Epithelial cell of esophagus (primary cell): ENCODE results near the gene ATOSB.
"Not testable (repeated sequence)": the region's sequence is repeated elsewhere in the genome, so short reads cannot be mapped to it uniquely, and the experiment has no call there.

Source experiments
- DNase-seq: peaks from one replicate; pipeline ENCODE4 v3.0.0; 2010; ENCODE audit warnings: low read depth
- H3K4me3 ChIP-seq: 2 replicates; pipeline ENCODE4 v1.5.1; 2011; ENCODE audit warnings: mild to moderate bottlenecking, low read length, control low read depth
- TF ChIP-seq, protein P1 (sequence below): IDR thresholded peaks from 2 replicates; pipeline ENCODE4 v1.5.1; 2011; ENCODE audit warnings: low read depth, mild to moderate bottlenecking, low read length, control low read depth, inconsistent platforms; ENCODE audit not compliant: insufficient read depth; ENCODE audit errors: missing control alignments

The ATOSB gene

GRCh38 chr9:35156781-35157180 lies 41.1 kb upstream of the ATOSB start:
- no peak overlapping the region for H3K4me3 ChIP-seq
- TF ChIP-seq, protein P1, sequence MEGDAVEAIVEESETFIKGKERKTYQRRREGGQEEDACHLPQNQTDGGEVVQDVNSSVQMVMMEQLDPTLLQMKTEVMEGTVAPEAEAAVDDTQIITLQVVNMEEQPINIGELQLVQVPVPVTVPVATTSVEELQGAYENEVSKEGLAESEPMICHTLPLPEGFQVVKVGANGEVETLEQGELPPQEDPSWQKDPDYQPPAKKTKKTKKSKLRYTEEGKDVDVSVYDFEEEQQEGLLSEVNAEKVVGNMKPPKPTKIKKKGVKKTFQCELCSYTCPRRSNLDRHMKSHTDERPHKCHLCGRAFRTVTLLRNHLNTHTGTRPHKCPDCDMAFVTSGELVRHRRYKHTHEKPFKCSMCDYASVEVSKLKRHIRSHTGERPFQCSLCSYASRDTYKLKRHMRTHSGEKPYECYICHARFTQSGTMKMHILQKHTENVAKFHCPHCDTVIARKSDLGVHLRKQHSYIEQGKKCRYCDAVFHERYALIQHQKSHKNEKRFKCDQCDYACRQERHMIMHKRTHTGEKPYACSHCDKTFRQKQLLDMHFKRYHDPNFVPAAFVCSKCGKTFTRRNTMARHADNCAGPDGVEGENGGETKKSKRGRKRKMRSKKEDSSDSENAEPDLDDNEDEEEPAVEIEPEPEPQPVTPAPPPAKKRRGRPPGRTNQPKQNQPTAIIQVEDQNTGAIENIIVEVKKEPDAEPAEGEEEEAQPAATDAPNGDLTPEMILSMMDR, result no peak
- DNase-seq, result no peak

- TF ChIP-seq, protein P1, result no peak
- H3K4me3 ChIP-seq, result no peak overlapping the region
- peak; percentile 48 for DNase-seq
Measured at GRCh38 chr9:35152926-35153325, 37.3 kb upstream of the ATOSB start.

DNA sequence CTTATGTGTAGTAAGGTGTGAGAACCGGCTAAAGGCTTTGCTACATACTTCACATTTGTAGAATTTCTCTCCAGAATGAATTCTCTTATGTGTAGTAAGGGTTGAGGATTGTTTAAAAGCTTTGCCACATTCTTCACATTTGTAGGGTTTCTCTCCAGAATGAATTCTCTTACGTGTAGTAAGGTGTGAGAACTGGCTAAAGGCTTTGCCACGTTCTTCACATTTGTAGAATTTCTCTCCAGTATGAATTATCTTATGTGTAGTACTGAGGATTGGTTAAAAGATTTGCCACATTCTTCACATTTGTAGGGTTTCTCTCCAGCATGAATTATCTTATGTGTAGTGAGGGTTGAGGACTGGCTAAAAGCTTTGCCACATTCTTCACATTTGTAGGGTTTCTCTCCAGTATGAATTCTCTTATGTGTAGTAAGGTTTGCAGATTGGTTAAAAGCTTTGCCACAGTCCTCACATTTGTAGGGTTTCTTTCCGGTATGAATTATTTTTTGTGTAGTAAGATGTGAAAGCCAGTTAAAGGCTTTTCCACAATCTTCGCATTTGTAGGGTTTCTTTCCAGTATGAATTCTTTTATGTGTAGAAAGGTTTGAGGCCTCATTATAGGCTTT lies 32.4 kb upstream of the ATOSB start:
- DNase-seq, result not testable (repeated sequence)

DNA sequence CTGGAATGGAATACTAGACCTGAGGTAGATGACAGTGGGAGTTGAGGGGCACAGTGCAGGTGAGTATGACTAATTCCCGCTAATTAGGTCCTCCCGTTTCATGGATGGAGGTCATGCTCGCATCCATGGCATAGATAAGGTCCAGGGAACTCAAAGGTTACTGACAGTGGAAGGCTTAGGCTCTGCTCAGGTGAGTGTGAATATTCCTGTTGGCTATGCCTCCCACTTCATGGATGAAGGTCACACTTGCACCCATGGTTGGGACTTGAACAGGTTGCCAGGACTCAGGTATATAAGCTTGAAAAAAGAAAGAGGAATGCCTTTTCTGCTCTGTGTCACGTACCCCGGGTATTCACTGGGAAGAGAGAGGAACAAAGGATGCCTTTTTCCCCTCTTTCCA lies 26.4 kb upstream of the ATOSB start:
- no peak for DNase-seq
- TF ChIP-seq, protein P1, result no peak
- no peak overlapping the region for H3K4me3 ChIP-seq

More for the DNA sequence above, 32.4 kb upstream of the ATOSB start:
- H3K4me3 ChIP-seq, result not testable (repeated sequence)

DNA sequence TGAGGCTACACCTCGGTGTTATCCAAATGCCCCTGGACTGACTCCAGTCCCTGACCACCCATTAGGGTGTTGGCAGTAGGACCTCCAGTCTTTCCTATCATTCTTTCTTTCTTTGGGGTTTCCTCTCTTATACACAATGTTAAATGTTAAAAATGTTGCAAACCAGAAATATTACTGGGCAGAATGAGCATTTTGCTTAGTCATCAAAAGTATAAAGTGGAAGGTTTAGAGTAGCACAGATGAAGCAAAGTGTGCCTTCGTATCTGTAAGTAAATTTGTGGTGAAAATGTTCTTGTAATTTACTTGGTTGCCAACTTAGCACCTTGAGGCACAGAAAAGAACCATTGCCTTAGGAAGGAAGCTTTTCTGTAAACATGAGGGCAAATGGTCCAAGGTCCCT lies 24.4 kb upstream of the ATOSB start:
- H3K4me3 ChIP-seq, result no peak overlapping the region
- DNase-seq, result no peak
- TF ChIP-seq, protein P1, result no peak

- TF ChIP-seq, protein P1, result no peak
- DNase-seq, result peak; percentile 52
- H3K4me3 ChIP-seq, result no peak overlapping the region
Measured at GRCh38 chr9:35136866-35137265, 21.2 kb upstream of the ATOSB start.

DNA sequence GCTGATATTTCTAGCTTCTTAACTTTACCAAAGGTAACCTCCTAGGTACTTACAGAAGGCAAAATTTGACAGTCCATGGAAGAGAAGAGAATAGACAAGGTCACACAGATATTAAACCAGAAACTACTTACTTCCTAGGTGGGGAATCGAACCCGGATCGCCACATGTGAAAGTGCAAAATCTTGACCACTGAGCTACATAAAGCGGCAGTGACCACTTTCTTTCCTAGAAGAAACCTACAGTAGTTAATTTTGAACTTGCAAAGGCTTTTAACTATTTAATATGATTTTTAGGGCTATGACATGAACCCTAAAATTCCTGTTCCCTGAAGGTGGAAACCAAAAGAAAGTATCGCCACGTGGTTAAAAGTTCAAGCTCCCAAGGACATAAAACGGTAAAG lies 20.3 kb upstream of the ATOSB start:
- DNase-seq, result no peak
- no peak overlapping the region for H3K4me3 ChIP-seq
- TF ChIP-seq, protein P1, result no peak

DNA sequence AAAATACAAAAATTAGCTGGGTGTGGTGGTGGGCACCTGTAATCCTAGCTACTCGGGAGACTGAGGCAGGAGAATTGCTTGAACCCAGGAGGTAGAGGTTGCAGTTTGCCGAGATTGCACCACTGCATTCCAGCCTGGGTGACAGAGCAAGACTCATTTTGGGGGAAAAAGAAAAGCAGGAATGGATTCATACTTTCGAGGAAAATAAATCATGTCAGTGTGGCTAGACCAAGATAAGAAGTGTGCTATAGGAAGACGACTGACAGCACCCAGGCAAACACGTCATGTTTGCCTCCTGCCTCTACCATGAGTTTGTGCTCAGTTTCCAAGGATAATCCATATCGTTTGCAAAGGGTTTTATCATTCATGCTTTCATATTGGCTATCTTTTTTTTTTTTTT lies 19.3 kb upstream of the ATOSB start:
- no peak for DNase-seq
- TF ChIP-seq, protein P1, result no peak
- no peak overlapping the region for H3K4me3 ChIP-seq
